Skeletal muscle satellite cell (primary cell): Measurements from ENCODE around the gene MGLL.
"Not testable (repeated sequence)": the region's sequence is repeated elsewhere in the genome, so short reads cannot be mapped to it uniquely, and the experiment has no call there.

Source experiments
- H3K27me3 ChIP-seq: 2 replicates; pipeline ENCODE4 v1.7.0; 2013; ENCODE audit warnings: low read length; ENCODE audit not compliant: control insufficient read depth, insufficient read depth
- H3K36me3 ChIP-seq: 2 replicates; pipeline ENCODE4 v1.7.0; 2013; ENCODE audit warnings: mild to moderate bottlenecking, control low read depth, low read length; ENCODE audit not compliant: insufficient read depth
- H3K4me1 ChIP-seq: 2 replicates; pipeline ENCODE4 v1.7.0; 2013; ENCODE audit warnings: low read length; ENCODE audit not compliant: control insufficient read depth, insufficient read depth
- H3K4me2 ChIP-seq: 2 replicates; pipeline ENCODE4 v1.7.0; 2013; ENCODE audit warnings: mild to moderate bottlenecking, low read length
- H3K4me3 ChIP-seq: 2 replicates; pipeline ENCODE4 v1.7.0; 2013; ENCODE audit warnings: low read length
- H3K9ac ChIP-seq: 2 replicates; pipeline ENCODE4 v1.7.0; 2013; ENCODE audit warnings: mild to moderate bottlenecking, low read depth, low read length, moderate library complexity
- H3K9me3 ChIP-seq: replicated peaks from 2 replicates; pipeline ENCODE4 v1.7.0; 2013; ENCODE audit warnings: mild to moderate bottlenecking, control low read depth, low read length

Gene MGLL

GRCh38 chr3:127685708-127686511, 136.4 kb downstream of the MGLL start:
- no peak overlapping the region for H3K4me2 ChIP-seq
- H3K4me1 ChIP-seq: peaks cover 31% of the 10 kb centered on the region
- no peak overlapping the region for H3K4me3 ChIP-seq
- H3K9ac ChIP-seq: no peak overlapping the region
- no peaks in the 10 kb centered on the region for H3K27me3 ChIP-seq
- no peaks in the 10 kb centered on the region for H3K9me3 ChIP-seq
- H3K36me3 ChIP-seq: no peaks in the 10 kb centered on the region

GRCh38 chr3:127684871-127685707, 137.2 kb downstream of the MGLL start:
- Histone ChIP-seq H3K4me1 (peaks cover 23% of the 10 kb centered on the region), H3K36me3 (no peaks in the 10 kb centered on the region), H3K27me3 (no peaks in the 10 kb centered on the region), H3K9ac (no peak overlapping the region), H3K4me2 (no peak overlapping the region), H3K9me3 (no peaks in the 10 kb centered on the region), H3K4me3 (no peak overlapping the region)

GRCh38 chr3:127682561-127682960, 139.8 kb downstream of the MGLL start:
- Histone ChIP-seq H3K27me3 (no peaks in the 10 kb centered on the region), H3K4me1 (no peaks in the 10 kb centered on the region), H3K9ac (no peak overlapping the region), H3K4me2 (no peak overlapping the region), H3K9me3 (no peaks in the 10 kb centered on the region), H3K4me3 (no peak overlapping the region), H3K36me3 (peaks cover 8% of the 10 kb centered on the region)

GRCh38 chr3:127682175-127682554, 140.2 kb downstream of the MGLL start:
- H3K9me3 ChIP-seq, H3K4me2 ChIP-seq, H3K36me3 ChIP-seq, H3K4me1 ChIP-seq, H3K4me3 ChIP-seq, H3K9ac ChIP-seq, H3K27me3 ChIP-seq: not testable (repeated sequence)

DNA sequence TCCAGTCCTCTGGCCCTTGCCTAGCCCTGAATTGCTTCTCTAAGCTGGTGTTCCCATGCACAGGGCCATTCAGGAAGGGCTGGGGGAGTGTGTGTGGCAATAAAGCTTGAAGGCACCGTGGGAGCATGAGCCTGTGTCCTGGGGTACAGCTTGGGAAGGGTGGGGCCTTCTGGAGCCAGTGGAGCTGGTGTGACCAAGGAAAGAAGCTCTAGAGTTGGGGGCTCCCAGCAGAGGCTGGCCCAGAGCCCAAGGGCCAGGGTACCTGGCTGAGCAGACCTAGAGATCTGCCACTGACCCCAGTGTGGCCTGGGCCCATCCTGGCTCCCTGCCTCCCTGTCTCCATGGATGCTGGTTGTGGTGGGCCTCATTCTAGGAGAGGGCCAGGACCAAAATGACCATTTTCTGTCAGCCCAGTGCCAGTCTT, 141.5 kb downstream of the MGLL start:
- no peak overlapping the region for H3K4me2 ChIP-seq
- peaks cover 20% of the 10 kb centered on the region for H3K36me3 ChIP-seq
- no peaks in the 10 kb centered on the region for H3K4me1 ChIP-seq
- no peaks in the 10 kb centered on the region for H3K27me3 ChIP-seq
- H3K4me3 ChIP-seq: no peak overlapping the region
- H3K9ac ChIP-seq: no peak overlapping the region
- H3K9me3 ChIP-seq: no peaks in the 10 kb centered on the region

GRCh38 chr3:127680146-127680661, 142.1 kb downstream of the MGLL start:
- H3K36me3 ChIP-seq: peaks cover 20% of the 10 kb centered on the region
- H3K9me3 ChIP-seq: no peaks in the 10 kb centered on the region
- no peak overlapping the region for H3K4me3 ChIP-seq
- H3K4me1 ChIP-seq: no peaks in the 10 kb centered on the region
- H3K4me2 ChIP-seq: no peak overlapping the region
- H3K27me3 ChIP-seq: no peaks in the 10 kb centered on the region
- H3K9ac ChIP-seq: no peak overlapping the region

- peaks cover 20% of the 10 kb centered on the region for H3K36me3 ChIP-seq
- H3K27me3 ChIP-seq: no peaks in the 10 kb centered on the region
- H3K4me1 ChIP-seq: no peaks in the 10 kb centered on the region
- no peak overlapping the region for H3K4me3 ChIP-seq
- H3K9ac ChIP-seq: no peak overlapping the region
- H3K4me2 ChIP-seq: no peak overlapping the region
- H3K9me3 ChIP-seq: no peaks in the 10 kb centered on the region
Observed at GRCh38 chr3:127679534-127680145, 142.7 kb downstream of the MGLL start.

GRCh38 chr3:127678611-127679533, 143.4 kb downstream of the MGLL start:
- H3K9me3 ChIP-seq: no peaks in the 10 kb centered on the region
- no peak overlapping the region for H3K9ac ChIP-seq
- H3K4me1 ChIP-seq: no peaks in the 10 kb centered on the region
- H3K36me3 ChIP-seq: peaks cover 20% of the 10 kb centered on the region
- H3K4me3 ChIP-seq: no peak overlapping the region
- no peaks in the 10 kb centered on the region for H3K27me3 ChIP-seq
- no peak overlapping the region for H3K4me2 ChIP-seq

DNA sequence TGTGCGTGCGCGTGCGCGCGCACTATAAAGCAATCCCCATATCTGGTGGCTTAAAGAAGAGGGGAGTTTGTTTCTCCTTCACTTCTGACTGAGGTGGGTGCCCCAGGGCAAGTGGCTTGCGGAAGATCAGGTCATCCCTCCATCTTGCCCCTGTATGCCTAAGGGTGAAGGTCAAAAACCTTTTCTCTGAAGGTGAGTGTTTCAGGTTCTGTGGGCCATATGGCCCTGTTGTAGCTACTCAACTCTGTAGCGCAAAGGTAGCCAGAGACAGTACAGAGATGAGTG, 144.1 kb downstream of the MGLL start:
- no peak overlapping the region for H3K4me2 ChIP-seq
- no peak overlapping the region for H3K9ac ChIP-seq
- H3K4me3 ChIP-seq: no peak overlapping the region
- H3K4me1 ChIP-seq: no peaks in the 10 kb centered on the region
- no peaks in the 10 kb centered on the region for H3K9me3 ChIP-seq
- no peaks in the 10 kb centered on the region for H3K27me3 ChIP-seq
- H3K36me3 ChIP-seq: peaks cover 20% of the 10 kb centered on the region

- Histone ChIP-seq H3K4me3 (no peak overlapping the region), H3K36me3 (peaks cover 20% of the 10 kb centered on the region), H3K4me1 (no peaks in the 10 kb centered on the region), H3K9ac (no peak overlapping the region), H3K9me3 (no peaks in the 10 kb centered on the region), H3K27me3 (no peaks in the 10 kb centered on the region), H3K4me2 (no peak overlapping the region)
Observed at GRCh38 chr3:127677541-127678314, 144.6 kb downstream of the MGLL start.
